A673 (cell line): ENCODE measurements around the gene EXOG. TPM values are rescaled to one million over a fixed set of nuclear protein-coding genes. Genes with fewer than 3 reads are reported as not detected.

Experiments
- BruUV-seq: library from RNA; stranded (reverse); fragments of 400-500 nt; replicated peaks from 2 replicates; lab custom pipeline; 2021; lab: Mats Ljungman, UMichigan
- CTCF ChIA-PET: fragments of 300-600 bp; sonication (Branson Sonifier 250); formaldehyde crosslinking; loops from one replicate; lab custom pipeline; 2022; ENCODE audit warnings: antibody characterized with exemption; lab: Charles Lee
- POLR2A ChIA-PET: fragments of 300-600 bp; sonication (Branson Sonifier 250); formaldehyde crosslinking; loops from one replicate; lab custom pipeline; 2022; ENCODE audit warnings: antibody characterized with exemption; ENCODE audit not compliant: low non-redundant PET; lab: Charles Lee
- DNase-seq: peaks from one replicate; pipeline ENCODE4 v3.0.0-alpha.2; 2015; ENCODE audit warnings: low spot score
- H3K27ac ChIP-seq: fragments of 200-600 bp; sonication (generic); 2 replicates; pipeline ENCODE4 v1.5.1; 2016; ENCODE audit warnings: mixed run types, low read depth, mild to moderate bottlenecking, mixed read lengths, antibody characterized with exemption, low read length; ENCODE audit not compliant: poor library complexity, severe bottlenecking
- H3K27me3 ChIP-seq: fragments of 200-600 bp; sonication (generic); replicated peaks from 2 replicates; pipeline ENCODE4 v1.6.1; 2017; ENCODE audit warnings: mixed run types, low read depth, mild to moderate bottlenecking, mixed read lengths, antibody characterized with exemption, low read length; ENCODE audit not compliant: insufficient read depth, poor library complexity
- H3K36me3 ChIP-seq: fragments of 200-600 bp; sonication (generic); 2 replicates; pipeline ENCODE4 v1.6.1; 2016; ENCODE audit warnings: mixed run types, mild to moderate bottlenecking, mixed read lengths, antibody characterized with exemption, low read length; ENCODE audit not compliant: insufficient read depth, poor library complexity, severe bottlenecking
- H3K4me1 ChIP-seq: fragments of 200-600 bp; sonication (generic); 2 replicates; pipeline ENCODE4 v1.6.1; 2017; ENCODE audit warnings: mixed run types, mild to moderate bottlenecking, mixed read lengths, antibody characterized with exemption, low read length; ENCODE audit not compliant: insufficient read depth, poor library complexity, severe bottlenecking
- H3K4me3 ChIP-seq: fragments of 200-600 bp; sonication (generic); 2 replicates; pipeline ENCODE4 v1.5.1; 2016; ENCODE audit warnings: low read depth, mixed run types, mild to moderate bottlenecking, mixed read lengths, low read length; ENCODE audit not compliant: poor library complexity, severe bottlenecking
- H3K9me3 ChIP-seq: fragments of 200-600 bp; sonication (generic); 2 replicates; pipeline ENCODE4 v1.6.1; 2016; ENCODE audit warnings: mixed run types, low read depth, mild to moderate bottlenecking, mixed read lengths, antibody characterized with exemption, low read length; ENCODE audit not compliant: poor library complexity, severe bottlenecking
- CTCF ChIP-seq: fragments of 300-800, 200-600 bp; sonication (generic); conservative IDR thresholded peaks from 2 replicates; pipeline ENCODE4 v1.5.1; 2017; ENCODE audit warnings: low read depth, mild to moderate bottlenecking, antibody characterized with exemption, low read length, moderate library complexity, mixed read lengths
- EZH2 ChIP-seq: fragments of 200-600 bp; sonication (generic); IDR thresholded peaks from 2 replicates; pipeline ENCODE4 v1.6.1; 2017; ENCODE audit warnings: borderline replicate concordance, low read depth, mild to moderate bottlenecking, mixed read lengths, antibody characterized with exemption, low read length; ENCODE audit not compliant: poor library complexity, severe bottlenecking
- intact Hi-C: fragments of 100-400 bp; cut with micrococcal nuclease; formaldehyde crosslinking; loops from one replicate; pipeline ENCODE4 v1.10.0; 2022; ENCODE audit not compliant: unreplicated experiment
- total RNA-seq: library from RNA; stranded (reverse); gene quantifications from 2 replicates; pipeline ENCODE4 v1.2.3, GENCODE V29; 2021

EXOG gene
- total RNA-seq, 1 experiment from 2014 or later = 12.4 TPM

GRCh38 chr3:38555926-38556325 is 59.8 kb downstream of the EXOG start:
- DNase-seq = no peak
- no peaks in the 10 kb centered on the region for H3K4me1 ChIP-seq
- BruUV-seq = no TSS peak
- TF ChIP-seq EZH2 = no peak
- TF ChIP-seq CTCF = no peak
- no peaks in the 10 kb centered on the region for H3K9me3 ChIP-seq
- POLR2A ChIA-PET = no interaction called here
- H3K27me3 ChIP-seq = no peaks in the 10 kb centered on the region
- no peak overlapping the region for H3K4me3 ChIP-seq
- intact Hi-C loops = no loop called here
- no peaks in the 10 kb centered on the region for H3K36me3 ChIP-seq
- CTCF ChIA-PET = no interaction called here
- H3K27ac ChIP-seq = no peak overlapping the region

GRCh38 chr3:38556640-38557358 is 60.7 kb downstream of the EXOG start:
- BruUV-seq = no TSS peak

GRCh38 chr3:38558864-38559263 is 62.7 kb downstream of the EXOG start:
- Histone ChIP-seq H3K27ac (no peak overlapping the region), H3K27me3 (no peaks in the 10 kb centered on the region), H3K4me3 (no peak overlapping the region), H3K36me3 (no peaks in the 10 kb centered on the region), H3K4me1 (no peaks in the 10 kb centered on the region), H3K9me3 (no peaks in the 10 kb centered on the region)
- no peak for DNase-seq
- POLR2A ChIA-PET = no interaction called here
- CTCF ChIA-PET = no interaction called here
- BruUV-seq = no TSS peak
- TF ChIP-seq EZH2 (no peak), CTCF (no peak)
- intact Hi-C loops = no loop called here

More at GRCh38 chr3:38556640-38557358, 60.7 kb downstream of the EXOG start:
- no peak for TF ChIP-seq EZH2
- no peak for TF ChIP-seq CTCF
- DNase-seq = no peak
- H3K9me3 ChIP-seq = no peaks in the 10 kb centered on the region
- ChIA-PET CTCF (no interaction called here), POLR2A (no interaction called here)
- no peak overlapping the region for H3K4me3 ChIP-seq
- no peaks in the 10 kb centered on the region for H3K4me1 ChIP-seq
- H3K27me3 ChIP-seq = no peaks in the 10 kb centered on the region
- no peak overlapping the region for H3K27ac ChIP-seq
- intact Hi-C loops = no loop called here
- no peaks in the 10 kb centered on the region for H3K36me3 ChIP-seq
